GM12878 (cell line): ENCODE data around the gene CDC37L1. TPM values are rescaled to one million over a fixed set of nuclear protein-coding genes. Genes with fewer than 3 reads are reported as not detected.

Experiments used
- ATAC-seq: fragments of 200-7000 bp; cut with Tn5 transposase; 3 replicates; pipeline ENCODE4 v1.9.1; 2020; ENCODE audit warnings: mild to moderate bottlenecking, moderate library complexity
- BruUV-seq: library from RNA; stranded (reverse); fragments of 400-500 nt; replicated peaks from 2 replicates; lab custom pipeline; 2021; lab: Mats Ljungman, UMichigan
- CTCF ChIA-PET: fragments of 300-600 bp; sonication (Branson Sonifier 250); formaldehyde crosslinking; extraction: SDS; loops from one replicate; lab custom pipeline; 2021; ENCODE audit warnings: inconsistent platforms; lab: Yijun Ruan, JAX
- POLR2A ChIA-PET: fragments of 350-600 bp; formaldehyde crosslinking; extraction: SDS; loops from one replicate; lab custom pipeline; 2021; ENCODE audit warnings: inconsistent platforms; lab: Charles Lee
- RAD21 ChIA-PET: fragments of 300-600 bp; sonication (Branson Sonifier 250); formaldehyde crosslinking; loops from one replicate; lab custom pipeline; 2023; ENCODE audit warnings: antibody characterized with exemption; ENCODE audit not compliant: unreplicated experiment; lab: Charles Lee
- SMC1A ChIA-PET: fragments of 300-600 bp; sonication (Branson Sonifier 250); formaldehyde crosslinking; loops from one replicate; lab custom pipeline; 2023; ENCODE audit not compliant: unreplicated experiment, uncharacterized antibody; lab: Charles Lee
- DNase-seq: peaks from one replicate; pipeline ENCODE4 v3.0.0-alpha.2; 2011; ENCODE audit warnings: low read depth, low spot score
- FAIRE-seq: peaks from 3 replicates; lab custom pipeline; 2011; peaks lifted over from hg19 to GRCh38; lab: Jason Lieb, UNC
- H2AFZ ChIP-seq: 2 replicates; pipeline ENCODE4 v1.6.0; 2011; ENCODE audit warnings: low read depth, low read length, control low read depth; ENCODE audit not compliant: control insufficient read depth
- H3K27ac ChIP-seq: 2 replicates; pipeline ENCODE4 v1.5.1; 2011; ENCODE audit warnings: control low read depth; ENCODE audit not compliant: control insufficient read depth, insufficient read depth
- H3K27me3 ChIP-seq, 2 experiments: replicated peaks in 1 of 2; 2 replicates each; pipeline versions ENCODE4 v1.6.0 to v1.6.1; 2011; ENCODE audit warnings: low read length in 1 of 2; ENCODE audit not compliant: control insufficient read depth in 2 of 2, insufficient read depth in 2 of 2
- H3K36me3 ChIP-seq, 2 experiments: 2 replicates each; pipeline ENCODE4 v1.5.1; 2011; ENCODE audit warnings: low read length in 1 of 2; ENCODE audit not compliant: control insufficient read depth in 2 of 2, insufficient read depth in 2 of 2
- H3K4me1 ChIP-seq: 2 replicates; pipeline ENCODE4 v1.6.1; 2011; ENCODE audit warnings: mild to moderate bottlenecking, low read length, moderate library complexity, mixed read lengths; ENCODE audit not compliant: control insufficient read depth, insufficient read depth
- H3K4me2 ChIP-seq: 2 replicates; pipeline ENCODE4 v1.6.0; 2011; ENCODE audit warnings: control low read depth; ENCODE audit not compliant: control insufficient read depth, insufficient read depth
- H3K4me3 ChIP-seq: fragments of 200-600 bp; sonication (generic); 2 replicates; pipeline ENCODE4 v1.5.1; 2016
- H3K79me2 ChIP-seq: 2 replicates; pipeline ENCODE4 v1.6.0; 2011; ENCODE audit warnings: low read length; ENCODE audit not compliant: control insufficient read depth, insufficient read depth
- H3K9ac ChIP-seq: 2 replicates; pipeline ENCODE4 v1.8.0; 2011; ENCODE audit warnings: low read length, control low read depth, mixed read lengths; ENCODE audit not compliant: control insufficient read depth, insufficient read depth
- H3K9me3 ChIP-seq: replicated peaks from 3 replicates; pipeline ENCODE4 v1.5.1; 2011; ENCODE audit warnings: mild to moderate bottlenecking, low read length; ENCODE audit not compliant: control insufficient read depth, insufficient read depth
- H4K20me1 ChIP-seq: 2 replicates; pipeline ENCODE4 v1.6.0; 2011; ENCODE audit not compliant: control insufficient read depth, insufficient read depth
- ASH2L ChIP-seq: fragments of 300-600, 200-600 bp; sonication (generic); IDR thresholded peaks from 2 replicates; pipeline ENCODE4 v1.6.1; 2017; ENCODE audit warnings: low read depth, mild to moderate bottlenecking, borderline replicate concordance
- ATF2 ChIP-seq: IDR thresholded peaks from 2 replicates; pipeline ENCODE4 v1.6.1; 2012; ENCODE audit warnings: low read length, inconsistent platforms
- CREB1 ChIP-seq: IDR thresholded peaks from 2 replicates; pipeline ENCODE4 v1.6.1; 2012; ENCODE audit warnings: low read depth, mild to moderate bottlenecking, inconsistent platforms
- CREM ChIP-seq: IDR thresholded peaks from 2 replicates; pipeline ENCODE4 v1.6.1; 2014; ENCODE audit warnings: antibody characterized with exemption, low read depth
- FOXM1 ChIP-seq: IDR thresholded peaks from 2 replicates; pipeline ENCODE4 v1.6.1; 2012; ENCODE audit warnings: low read depth, mild to moderate bottlenecking, inconsistent platforms, low read length, moderate library complexity
- HCFC1 ChIP-seq: fragments of 150-350 bp; IDR thresholded peaks from 2 replicates; pipeline ENCODE4 v1.6.1; 2014; ENCODE audit warnings: low read length
- MYB ChIP-seq: fragments of 150-350 bp; IDR thresholded peaks from 2 replicates; pipeline ENCODE4 v1.6.1; 2014; ENCODE audit warnings: mild to moderate bottlenecking, low read depth, low read length, borderline replicate concordance
- RELB ChIP-seq: fragments of 450-650 bp; IDR thresholded peaks from 2 replicates; pipeline ENCODE4 v1.6.1; 2017; ENCODE audit warnings: low read depth, mild to moderate bottlenecking, moderate library complexity
- RUNX3 ChIP-seq: IDR thresholded peaks from 2 replicates; pipeline ENCODE4 v1.6.1; 2012; ENCODE audit warnings: low read length, inconsistent platforms
- SPI1 ChIP-seq: IDR thresholded peaks from 2 replicates; pipeline ENCODE4 v1.6.1; 2011; ENCODE audit warnings: low read depth, mild to moderate bottlenecking, low read length, moderate library complexity, borderline replicate concordance; ENCODE audit not compliant: insufficient read depth
- TAF1 ChIP-seq: IDR thresholded peaks from 2 replicates; pipeline ENCODE4 v1.6.1; 2011; ENCODE audit warnings: mild to moderate bottlenecking, low read depth, low read length, borderline replicate concordance
- ZBED1 ChIP-seq: IDR thresholded peaks from 2 replicates; pipeline ENCODE4 v1.6.1; 2016; ENCODE audit warnings: borderline replicate concordance
- ZNF274 ChIP-seq: IDR thresholded peaks from one replicate; pipeline ENCODE4 v1.8.0; 2011; ENCODE audit not compliant: insufficient read length, insufficient read depth
- WGBS: methylation state at CpG from one replicate; pipeline ENCODE4 v1.1.6; 2016; ENCODE audit warnings: low lambda C conversion rate; ENCODE audit not compliant: insufficient replicate concordance, insufficient coverage; ENCODE audit errors: missing lambda C conversion rate; 5-methylcytosine and 5-hydroxymethylcytosine counted together
- in situ Hi-C: fragments of 300-500 bp; cut with MboI; formaldehyde crosslinking; loops from 9 replicates; pipeline ENCODE4 v1.14.3; 2018; ENCODE audit warnings: mixed read lengths
- intact Hi-C: fragments of 100-400 bp; cut with micrococcal nuclease; formaldehyde crosslinking; loops from one replicate; pipeline ENCODE4 v1.14.2; 2022; ENCODE audit not compliant: unreplicated experiment
- polyA plus RNA-seq, 11 experiments: library from polyadenylated mRNA; depleted of rRNA in 4 of 11; unstranded in 6 of 11; stranded (reverse) in 5 of 11; fragments of >200 nt; fragmentation: Nextera tagmentation in 4 of 11; fragmentation: Illumina TruSeq in 1 of 11; extraction: Ambion mirVana in 4 of 11; extraction: Trizol in 1 of 11; gene quantifications; 1 replicate in 1 of 11; 2 replicates in 10 of 11; pipeline versions ENCODE4 v1.2.1 to v1.2.3, GENCODE V29; 2011 to 2016; ENCODE audit warnings: inconsistent platforms in 2 of 11, missing spikeins in 2 of 11, low read depth in 1 of 11
- total RNA-seq, 4 experiments: library from RNA; depleted of rRNA in 3 of 4; stranded (reverse); fragments of >200 nt in 3 of 4; fragmentation: Illumina TruSeq in 1 of 4; extraction: Trizol in 1 of 4; gene quantifications; 2 replicates each; pipeline versions ENCODE4 v1.2.1 to v1.2.3, GENCODE V29; 2013 to 2021
- TF ChIP-seq, protein P1 (sequence below): fragments of 450-650 bp; IDR thresholded peaks from 2 replicates; pipeline ENCODE4 v1.6.1; 2017; ENCODE audit warnings: mild to moderate bottlenecking

The CDC37L1 gene
- total and polyA plus RNA-seq, 10 of the 15 experiments (the other 5 are each of a cell fraction or from before 2014, with no cell fraction given) = 2.2 to 16.6 (median 8.2) TPM

GRCh38 chr9:4691795-4692194, 12.4 kb downstream of the CDC37L1 start:
- H3K27me3 ChIP-seq = no peaks in the 10 kb centered on the region
- ChIA-PET RAD21 (interaction anchor here (0.7 to 0.8 kb wide), 2 partner anchors 10 to 43 kb away, joined by 3 read pairs; no protein-coding TSS in a partner anchor), SMC1A (interaction anchor here (0.5 to 1.0 kb wide), 4 partner anchors 30 to 1614 kb away, joined by 3 to 4 read pairs (median 4); partner anchors contain the start of gene PLPP6), CTCF (interaction anchor here (1.1 to 1.2 kb wide), 2 partner anchors 25 to 28 kb away, joined by 3 to 4 read pairs; no protein-coding TSS in a partner anchor), POLR2A (interaction anchor here (0.7 to 0.9 kb wide), 2 partner anchors 932 to 1145 kb away, joined by 3 read pairs; no protein-coding TSS in a partner anchor)
- H3K4me2 ChIP-seq = no peak overlapping the region
- DNase-seq (no peak), ATAC-seq (no peak), FAIRE-seq (no peak)
- intact Hi-C loops (no loop called here), in situ Hi-C loops (no loop called here)
- BruUV-seq = no TSS peak
- no peak overlapping the region for H3K9ac ChIP-seq
- no peaks in the 10 kb centered on the region for H4K20me1 ChIP-seq
- no peak overlapping the region for H3K4me3 ChIP-seq
- H2AFZ ChIP-seq = no peak overlapping the region
- 58% methylated on average over 3 of the region's 3 CpGs for WGBS
- no peak overlapping the region for H3K27ac ChIP-seq
- peaks cover 0 to 11% of the 10 kb centered on the region in 2 experiments; a peak in 2 of 4 replicates for H3K36me3 ChIP-seq
- H3K9me3 ChIP-seq = no peaks in the 10 kb centered on the region
- H3K79me2 ChIP-seq = no peaks in the 10 kb centered on the region; the same call in none of the 2 replicates
- peaks cover 12% of the 10 kb centered on the region for H3K4me1 ChIP-seq
- TF ChIP-seq HCFC1 (no peak), SPI1 (no peak), RUNX3 (no peak), MYB (no peak), ZBED1 (no peak), CREB1 (peak; percentile 60; the same call in 1 of the 2 replicates), ATF2 (no peak), FOXM1 (no peak), ASH2L (no peak), TAF1 (no peak), CREM (peak; percentile 28; the same call in 1 of the 2 replicates), RELB (no peak), ZNF274 (no peak)
- TF ChIP-seq, protein P1, sequence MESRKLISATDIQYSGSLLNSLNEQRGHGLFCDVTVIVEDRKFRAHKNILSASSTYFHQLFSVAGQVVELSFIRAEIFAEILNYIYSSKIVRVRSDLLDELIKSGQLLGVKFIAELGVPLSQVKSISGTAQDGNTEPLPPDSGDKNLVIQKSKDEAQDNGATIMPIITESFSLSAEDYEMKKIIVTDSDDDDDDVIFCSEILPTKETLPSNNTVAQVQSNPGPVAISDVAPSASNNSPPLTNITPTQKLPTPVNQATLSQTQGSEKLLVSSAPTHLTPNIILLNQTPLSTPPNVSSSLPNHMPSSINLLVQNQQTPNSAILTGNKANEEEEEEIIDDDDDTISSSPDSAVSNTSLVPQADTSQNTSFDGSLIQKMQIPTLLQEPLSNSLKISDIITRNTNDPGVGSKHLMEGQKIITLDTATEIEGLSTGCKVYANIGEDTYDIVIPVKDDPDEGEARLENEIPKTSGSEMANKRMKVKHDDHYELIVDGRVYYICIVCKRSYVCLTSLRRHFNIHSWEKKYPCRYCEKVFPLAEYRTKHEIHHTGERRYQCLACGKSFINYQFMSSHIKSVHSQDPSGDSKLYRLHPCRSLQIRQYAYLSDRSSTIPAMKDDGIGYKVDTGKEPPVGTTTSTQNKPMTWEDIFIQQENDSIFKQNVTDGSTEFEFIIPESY = no peak
